Stomach smooth muscle (tissue), 2 donors: ENCODE data around the gene MARCHF6.
"Not testable (repeated sequence)": the region's sequence is repeated elsewhere in the genome, so short reads cannot be mapped to it uniquely, and the experiment has no call there.

Experiments
- H3K27ac ChIP-seq: one replicate; pipeline ENCODE4 v1.7.0; 2013; ENCODE audit warnings: mild to moderate bottlenecking, low read length, inconsistent platforms
- H3K27me3 ChIP-seq, 2 donors: one replicate each; pipeline ENCODE4 v1.7.0; 2013; ENCODE audit warnings: low read length in 2 of 2; ENCODE audit not compliant: insufficient read depth in 2 of 2, control insufficient read depth in 1 of 2
- H3K36me3 ChIP-seq, 2 donors: one replicate each; pipeline ENCODE4 v1.7.0; 2013; ENCODE audit warnings: low read length in 2 of 2; ENCODE audit not compliant: control insufficient read depth in 2 of 2, insufficient read depth in 2 of 2
- H3K4me1 ChIP-seq: one replicate; pipeline ENCODE4 v1.7.0; 2013; ENCODE audit warnings: low read length; ENCODE audit not compliant: control insufficient read depth, insufficient read depth
- H3K4me3 ChIP-seq, 2 donors: one replicate each; pipeline ENCODE4 v1.7.0; 2013; ENCODE audit warnings: low read length in 2 of 2
- H3K9ac ChIP-seq, 2 donors: one replicate each; pipeline ENCODE4 v1.7.0; 2013; ENCODE audit warnings: low read length in 2 of 2, mild to moderate bottlenecking in 1 of 2
- H3K9me3 ChIP-seq, 2 donors: one replicate each; pipeline ENCODE4 v1.7.0; 2013; ENCODE audit warnings: low read length in 2 of 2; ENCODE audit not compliant: control insufficient read depth in 2 of 2
- donor health status: healthy.
- donor health status: Pancreatic carcinoma.

MARCHF6 gene

DNA sequence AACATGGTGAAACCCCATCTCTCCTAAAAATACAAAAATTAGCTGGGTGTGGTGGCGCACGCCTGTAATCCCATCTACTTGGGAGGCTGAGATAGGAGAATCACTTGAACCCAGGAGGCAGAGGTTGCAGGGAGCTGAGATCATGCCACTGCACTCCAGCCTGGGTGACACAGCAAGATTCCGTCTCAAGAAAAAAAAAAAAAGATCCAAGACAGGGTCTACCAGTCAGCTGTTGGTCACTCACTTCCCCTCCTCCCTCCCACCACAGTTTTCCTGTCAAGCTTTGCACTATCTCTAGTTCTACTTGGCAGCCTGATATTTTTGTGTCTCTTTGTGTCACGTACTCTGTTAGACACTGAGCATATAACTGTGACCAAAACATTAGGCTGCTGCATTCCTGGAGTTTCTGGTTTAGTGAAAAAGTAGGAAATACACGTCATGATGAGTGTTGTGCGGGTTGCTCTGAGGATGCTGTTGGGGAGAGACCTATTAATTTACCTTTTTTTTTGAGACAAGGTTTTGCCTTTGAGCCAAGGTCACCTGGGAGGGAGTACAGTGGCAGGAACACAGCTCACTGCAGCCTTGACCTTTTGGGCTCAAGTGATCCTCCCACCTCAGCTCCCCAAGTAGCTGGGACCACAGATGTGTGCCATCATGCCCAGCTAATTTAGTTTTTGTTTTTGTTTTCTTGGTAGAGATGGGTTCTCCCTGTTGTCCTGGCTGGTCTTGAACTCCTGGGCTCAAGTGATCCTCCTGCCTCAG, 39.3 kb downstream of the MARCHF6 start:
- not testable (repeated sequence) for H3K4me3 ChIP-seq, H3K27me3 ChIP-seq, H3K27ac ChIP-seq, H3K4me1 ChIP-seq, H3K9ac ChIP-seq, H3K9me3 ChIP-seq
- H3K36me3 ChIP-seq = peaks cover 35 to 42% of the 10 kb centered on the region in 2 donors

GRCh38 chr5:10393491-10393890, 40.0 kb downstream of the MARCHF6 start:
- H3K4me1 ChIP-seq = no peaks in the 10 kb centered on the region
- H3K9me3 ChIP-seq = no peaks in the 10 kb centered on the region
- no peaks in the 10 kb centered on the region for H3K27me3 ChIP-seq
- no peak overlapping the region for H3K27ac ChIP-seq
- H3K36me3 ChIP-seq = peaks cover 36 to 41% of the 10 kb centered on the region in 2 donors
- no peak overlapping the region for H3K9ac ChIP-seq
- H3K4me3 ChIP-seq = no peak overlapping the region

- Histone ChIP-seq H3K9ac (no peak overlapping the region), H3K36me3 (peaks cover 31 to 32% of the 10 kb centered on the region in 2 donors)
Measured at GRCh38 chr5:10396552-10396951, 43.1 kb downstream of the MARCHF6 start.

GRCh38 chr5:10399839-10400238, 46.3 kb downstream of the MARCHF6 start:
- no peaks in the 10 kb centered on the region for H3K4me1 ChIP-seq
- no peaks in the 10 kb centered on the region for H3K27me3 ChIP-seq
- no peak overlapping the region for H3K4me3 ChIP-seq
- H3K9me3 ChIP-seq = no peaks in the 10 kb centered on the region
- H3K36me3 ChIP-seq = peaks cover 30 to 41% of the 10 kb centered on the region in 2 donors
- no peak overlapping the region for H3K9ac ChIP-seq
- no peak overlapping the region for H3K27ac ChIP-seq

More at GRCh38 chr5:10396552-10396951, 43.1 kb downstream of the MARCHF6 start:
- no peaks in the 10 kb centered on the region for H3K9me3 ChIP-seq
- H3K27ac ChIP-seq = no peak overlapping the region
- H3K27me3 ChIP-seq = no peaks in the 10 kb centered on the region
- H3K4me3 ChIP-seq = no peak overlapping the region
- H3K4me1 ChIP-seq = no peaks in the 10 kb centered on the region

DNA sequence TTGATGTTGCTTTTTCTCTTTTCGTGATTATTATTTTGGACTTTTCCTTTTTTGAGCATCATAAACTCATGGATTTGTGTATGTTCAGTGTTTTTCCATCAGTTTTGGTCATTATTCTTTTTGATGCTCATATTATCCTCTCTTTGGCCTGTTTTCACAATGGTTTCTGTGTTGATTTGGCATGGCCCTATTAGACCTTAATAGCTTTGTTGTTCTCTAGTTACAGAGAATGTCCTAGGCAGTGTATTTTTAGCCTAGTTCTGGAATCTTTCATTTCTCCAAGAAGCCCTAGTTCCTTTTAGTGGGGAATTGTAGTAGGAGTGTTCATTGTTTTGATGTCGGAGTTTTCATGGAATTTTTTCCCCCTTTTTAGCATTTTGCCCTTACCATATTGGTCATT, 46.9 kb downstream of the MARCHF6 start:
- Histone ChIP-seq H3K4me3 (no peak overlapping the region), H3K9me3 (no peaks in the 10 kb centered on the region), H3K36me3 (peaks cover 31 to 41% of the 10 kb centered on the region in 2 donors), H3K9ac (no peak overlapping the region), H3K27me3 (no peaks in the 10 kb centered on the region), H3K4me1 (no peaks in the 10 kb centered on the region), H3K27ac (no peak overlapping the region)

DNA sequence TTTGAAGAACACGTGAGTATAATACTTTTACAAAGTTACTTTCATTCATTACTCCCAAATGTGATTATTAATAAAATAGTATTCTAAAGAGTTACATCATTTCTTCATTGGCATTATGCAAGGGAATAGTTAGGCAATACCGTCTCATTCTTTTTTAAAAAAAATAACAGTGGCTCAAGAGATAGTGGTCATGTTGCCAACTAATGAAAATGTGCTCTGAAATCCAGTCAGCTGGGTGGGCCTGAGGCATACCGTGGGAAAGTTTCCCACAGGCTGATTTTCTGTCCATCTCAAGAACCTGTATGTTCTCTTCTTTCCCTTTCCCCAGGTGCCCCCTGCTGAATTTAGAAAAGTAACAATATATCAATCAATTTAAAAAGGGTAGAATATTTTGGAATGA, 47.3 kb downstream of the MARCHF6 start:
- no peaks in the 10 kb centered on the region for H3K27me3 ChIP-seq
- H3K4me3 ChIP-seq = no peak overlapping the region
- H3K4me1 ChIP-seq = no peaks in the 10 kb centered on the region
- H3K9ac ChIP-seq = no peak overlapping the region
- H3K9me3 ChIP-seq = no peaks in the 10 kb centered on the region
- H3K27ac ChIP-seq = no peak overlapping the region
- H3K36me3 ChIP-seq = peaks cover 28 to 39% of the 10 kb centered on the region in 2 donors

DNA sequence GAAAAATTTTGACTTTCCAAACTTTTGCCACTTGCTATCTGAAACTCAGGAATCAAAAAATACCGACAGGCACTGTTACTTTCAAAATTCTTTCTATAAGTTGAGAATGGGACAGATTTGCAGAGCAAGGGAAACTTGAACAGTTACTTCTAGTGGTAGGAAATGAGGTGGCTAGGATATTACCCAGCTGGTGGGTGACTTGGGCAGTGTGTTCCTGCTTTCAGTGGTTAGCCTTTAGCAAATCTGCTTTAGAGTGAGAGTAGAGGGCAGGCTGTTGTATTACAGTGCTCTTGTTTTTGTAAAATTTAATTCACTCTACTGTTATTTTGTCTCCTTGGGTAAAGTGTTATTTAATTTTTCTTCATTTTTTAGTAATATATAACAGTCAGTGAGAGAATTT, 48.0 kb downstream of the MARCHF6 start:
- Histone ChIP-seq H3K9me3 (no peaks in the 10 kb centered on the region), H3K27ac (no peak overlapping the region), H3K9ac (no peak overlapping the region), H3K4me1 (no peaks in the 10 kb centered on the region), H3K36me3 (peaks cover 28 to 37% of the 10 kb centered on the region in 2 donors), H3K4me3 (no peak overlapping the region), H3K27me3 (no peaks in the 10 kb centered on the region)
